ENCODE measurements around the gene AGBL3.
"Not testable (repeated sequence)": the region's sequence is repeated elsewhere in the genome, so short reads cannot be mapped to it uniquely, and the experiment has no call there.

Gene AGBL3

GRCh38 chr7:135166338-135166990, 180.2 kb downstream of the AGBL3 start:
- in situ Hi-C loops (cut with MboI; ENCODE audit: low sequenced_read_pairs): no loop called here

GRCh38 chr7:135167365-135167917, 181.1 kb downstream of the AGBL3 start:
- in situ Hi-C loops (cut with MboI; ENCODE audit: low sequenced_read_pairs): no loop called here

GRCh38 chr7:135168001-135168400, 181.7 kb downstream of the AGBL3 start:
- in situ Hi-C loops (cut with MboI; ENCODE audit: low sequenced_read_pairs): no loop called here

GRCh38 chr7:135168489-135169140, 182.3 kb downstream of the AGBL3 start:
- in situ Hi-C loops (cut with MboI; ENCODE audit: low sequenced_read_pairs): no loop called here

GRCh38 chr7:135169141-135169963, 183.0 kb downstream of the AGBL3 start:
- in situ Hi-C loops (cut with MboI; ENCODE audit: low sequenced_read_pairs): no loop called here

GRCh38 chr7:135169964-135170273, 183.6 kb downstream of the AGBL3 start:
- in situ Hi-C loops (cut with MboI; ENCODE audit: low sequenced_read_pairs): no loop called here

GRCh38 chr7:135170274-135170997, 184.1 kb downstream of the AGBL3 start, which contains the start of gene CYREN:
Gene CYREN (minus strand): TSS chr7:135170707. CDS start chr7:135168922, 1,785 bp downstream.
- in situ Hi-C loops (cut with MboI; ENCODE audit: low sequenced_read_pairs): no loop called here

GRCh38 chr7:135170998-135171481, 184.7 kb downstream of the AGBL3 start:
- in situ Hi-C loops (cut with MboI; ENCODE audit: low sequenced_read_pairs): not testable (repeated sequence)

GRCh38 chr7:135171581-135172291, 185.4 kb downstream of the AGBL3 start:
- in situ Hi-C loops (cut with MboI; ENCODE audit: low sequenced_read_pairs): not testable (repeated sequence)

GRCh38 chr7:135173916-135174315, 187.6 kb downstream of the AGBL3 start:
- in situ Hi-C loops (cut with MboI; ENCODE audit: low sequenced_read_pairs): not testable (repeated sequence)

- in situ Hi-C loops (cut with MboI; ENCODE audit: low sequenced_read_pairs): no loop called here
Measured at GRCh38 chr7:135174941-135175340, 188.6 kb downstream of the AGBL3 start.

- in situ Hi-C loops (cut with MboI; ENCODE audit: low sequenced_read_pairs): no loop called here
Measured at GRCh38 chr7:135175931-135176330, 189.6 kb downstream of the AGBL3 start.

GRCh38 chr7:135177028-135177696, 190.9 kb downstream of the AGBL3 start:
- in situ Hi-C loops (cut with MboI; ENCODE audit: low sequenced_read_pairs): no loop called here

GRCh38 chr7:135178364-135178763, 192.1 kb downstream of the AGBL3 start:
- in situ Hi-C loops (cut with MboI; ENCODE audit: low sequenced_read_pairs): no loop called here

GRCh38 chr7:135179321-135179925, 193.1 kb downstream of the AGBL3 start:
- in situ Hi-C loops (cut with MboI; ENCODE audit: low sequenced_read_pairs): no loop called here

- in situ Hi-C loops (cut with MboI; ENCODE audit: low sequenced_read_pairs): no loop called here
Measured at GRCh38 chr7:135180122-135180521, 193.8 kb downstream of the AGBL3 start.

GRCh38 chr7:135181261-135181928, 195.1 kb downstream of the AGBL3 start:
- in situ Hi-C loops (cut with MboI; ENCODE audit: low sequenced_read_pairs): no loop called here

- in situ Hi-C loops (cut with MboI; ENCODE audit: low sequenced_read_pairs): no loop called here
Measured at GRCh38 chr7:135181929-135182678, 195.8 kb downstream of the AGBL3 start.

Data from hTERT RPE-1 (cell line).